ENCODE results near the gene OR5B3. TPM values are rescaled to one million over a fixed set of nuclear protein-coding genes. Genes with fewer than 3 reads are reported as not detected.

OR5B3 gene
- total and polyA plus RNA-seq, 2 donors (not counting 1 experiment from before 2014, with no cell fraction given) = not detected

GRCh38 chr11:58394195-58394594, 12.5 kb downstream of the OR5B3 start:
- Histone ChIP-seq H3K9me3 (ENCODE audit: control insufficient read depth, insufficient read depth, low read depth, low read length) (peaks cover 2% of the 10 kb centered on the region), H3K36me3 (ENCODE audit: control insufficient read depth, insufficient read depth, low read length) (no peaks in the 10 kb centered on the region), H3K4me1 (ENCODE audit: control insufficient read depth, extremely low read depth, insufficient read depth, low read length) (peaks cover 18% of the 10 kb centered on the region), H4K20me1 (ENCODE audit: control insufficient read depth, extremely low read depth, insufficient read depth, low read length) (no peaks in the 10 kb centered on the region), H3K27ac (ENCODE audit: insufficient read depth, low read length) (no peak overlapping the region), H3K4me2 (ENCODE audit: extremely low read depth, insufficient read depth, low read length) (peak overlapping the region; percentile 9), H2AFZ (ENCODE audit: low read length) (no peak overlapping the region), H3K27me3 (ENCODE audit: control insufficient read depth, insufficient read depth, low read length) (no peaks in the 10 kb centered on the region), H3K9ac (ENCODE audit: insufficient read depth, low read length) (no peak overlapping the region), H3K79me2 (ENCODE audit: control insufficient read depth, insufficient read depth, low read length) (no peaks in the 10 kb centered on the region), H3K4me3 (replicated peaks in 1 of 4; ENCODE audit: control extremely low read depth in 1 of 4, insufficient read depth in 1 of 4, low read depth in 3 of 4, low read length in 4 of 4) (no peak overlapping the region)
- DNase-seq (ENCODE audit: low read depth in 2 of 2) = peak; percentile 41 to 85
- no peak for TF ChIP-seq CTCF (conservative IDR thresholded peaks at IDR 0.05 in 1 of 2, IDR thresholded peaks at IDR 0.05 in 1 of 2; ENCODE audit: low read depth in 1 of 2, low read length in 2 of 2)
- no peak for TF ChIP-seq EZH2 (IDR thresholded peaks at IDR 0.05; ENCODE audit: low read length, missing control alignments)

GRCh38 chr11:58392746-58393145, 13.9 kb downstream of the OR5B3 start:
- peak overlapping the region; percentile 46 for H3K27ac ChIP-seq (ENCODE audit: insufficient read depth, low read length)

GRCh38 chr11:58391879-58392278, 14.8 kb downstream of the OR5B3 start:
- Histone ChIP-seq H2AFZ (ENCODE audit: low read length) (no peak overlapping the region), H3K9ac (ENCODE audit: insufficient read depth, low read length) (no peak overlapping the region), H3K4me2 (ENCODE audit: extremely low read depth, insufficient read depth, low read length) (no peak overlapping the region), H3K36me3 (ENCODE audit: control insufficient read depth, insufficient read depth, low read length) (no peaks in the 10 kb centered on the region), H3K27me3 (ENCODE audit: control insufficient read depth, insufficient read depth, low read length) (no peaks in the 10 kb centered on the region), H4K20me1 (ENCODE audit: control insufficient read depth, extremely low read depth, insufficient read depth, low read length) (no peaks in the 10 kb centered on the region), H3K4me1 (ENCODE audit: control insufficient read depth, extremely low read depth, insufficient read depth, low read length) (peaks cover 18% of the 10 kb centered on the region), H3K27ac (ENCODE audit: insufficient read depth, low read length) (peak overlapping the region; percentile 46), H3K4me3 (replicated peaks in 1 of 4; ENCODE audit: control extremely low read depth in 1 of 4, insufficient read depth in 1 of 4, low read depth in 3 of 4, low read length in 4 of 4) (no peak overlapping the region), H3K9me3 (ENCODE audit: control insufficient read depth, insufficient read depth, low read depth, low read length) (peaks cover 2% of the 10 kb centered on the region), H3K79me2 (ENCODE audit: control insufficient read depth, insufficient read depth, low read length) (no peaks in the 10 kb centered on the region)
- TF ChIP-seq CTCF (conservative IDR thresholded peaks at IDR 0.05 in 1 of 2, IDR thresholded peaks at IDR 0.05 in 1 of 2; ENCODE audit: low read depth in 1 of 2, low read length in 2 of 2) (no peak), EZH2 (IDR thresholded peaks at IDR 0.05; ENCODE audit: low read length, missing control alignments) (no peak)
- peak in 1 of 2 donors; percentile 23 for DNase-seq (ENCODE audit: low read depth in 2 of 2)

More at GRCh38 chr11:58392746-58393145, 13.9 kb downstream of the OR5B3 start:
- H4K20me1 ChIP-seq (ENCODE audit: control insufficient read depth, extremely low read depth, insufficient read depth, low read length) = no peaks in the 10 kb centered on the region
- H3K4me2 ChIP-seq (ENCODE audit: extremely low read depth, insufficient read depth, low read length) = no peak overlapping the region
- peaks cover 2% of the 10 kb centered on the region for H3K9me3 ChIP-seq (ENCODE audit: control insufficient read depth, insufficient read depth, low read depth, low read length)
- no peaks in the 10 kb centered on the region for H3K36me3 ChIP-seq (ENCODE audit: control insufficient read depth, insufficient read depth, low read length)
- no peak for TF ChIP-seq EZH2 (IDR thresholded peaks at IDR 0.05; ENCODE audit: low read length, missing control alignments)
- no peak overlapping the region for H2AFZ ChIP-seq (ENCODE audit: low read length)
- peaks cover 18% of the 10 kb centered on the region for H3K4me1 ChIP-seq (ENCODE audit: control insufficient read depth, extremely low read depth, insufficient read depth, low read length)
- H3K79me2 ChIP-seq (ENCODE audit: control insufficient read depth, insufficient read depth, low read length) = no peaks in the 10 kb centered on the region
- H3K27me3 ChIP-seq (ENCODE audit: control insufficient read depth, insufficient read depth, low read length) = no peaks in the 10 kb centered on the region
- H3K9ac ChIP-seq (ENCODE audit: insufficient read depth, low read length) = no peak overlapping the region
- DNase-seq (ENCODE audit: low read depth in 2 of 2) = peak in 1 of 2 donors; percentile 29
- no peak overlapping the region for H3K4me3 ChIP-seq (replicated peaks in 1 of 4; ENCODE audit: control extremely low read depth in 1 of 4, insufficient read depth in 1 of 4, low read depth in 3 of 4, low read length in 4 of 4)

Measured in fibroblast of lung (primary cell).